Measurements from ENCODE around the gene NRROS. TPM values are rescaled to one million over a fixed set of nuclear protein-coding genes. Genes with fewer than 3 reads are reported as not detected.
A peak's percentile ranks its signal among the peaks of the same experiment; 100 is the strongest.

The NRROS gene
- polyA plus RNA-seq, 2 of the 4 experiments (the other 2 are of a cell fraction): not detected

- TF ChIP-seq MYC (IDR thresholded peaks at IDR 0.05; ENCODE audit: borderline replicate concordance, low read length) (no peak), RAD21 (conservative IDR thresholded peaks at IDR 0.05 in 1 of 2, IDR thresholded peaks at IDR 0.05 in 1 of 2) (no peak), RARB (CRISPR knock-in tag; IDR thresholded peaks at IDR 0.05) (no peak), CBX2 (IDR thresholded peaks at IDR 0.05; ENCODE audit: borderline replicate concordance, low read depth) (no peak), RCOR1 (IDR thresholded peaks at IDR 0.05; ENCODE audit: low read depth, low read length) (no peak), GATA3 (IDR thresholded peaks at IDR 0.05; ENCODE audit: borderline replicate concordance) (no peak), POLR2A (IDR thresholded peaks at IDR 0.05; ENCODE audit: low read length) (no peak), FOSL2 (IDR thresholded peaks at IDR 0.05) (no peak), FOSL2 (CRISPR knock-in tag; IDR thresholded peaks at IDR 0.05) (no peak), FOXS1 (CRISPR knock-in tag; IDR thresholded peaks at IDR 0.05) (no peak), POLR2AphosphoS2 (conservative IDR thresholded peaks at IDR 0.05; ENCODE audit: low read length) (no peak), ESRRA (IDR thresholded peaks at IDR 0.05; ENCODE audit: borderline replicate concordance, low read length) (no peak), EP300 (IDR thresholded peaks at IDR 0.05) (no peak), ZSCAN20 (CRISPR knock-in tag; IDR thresholded peaks at IDR 0.05) (no peak), NPAS2 (CRISPR knock-in tag; IDR thresholded peaks at IDR 0.05; ENCODE audit: borderline replicate concordance) (no peak)
- CTCF ChIA-PET: interaction anchor here (1.3 kb wide), 1 partner anchor 16 kb away, joined by 4 read pairs; no protein-coding TSS in a partner anchor
- POLR2A ChIA-PET: no interaction called here
- Histone ChIP-seq H3K9me3 (no peaks in the 10 kb centered on the region), H3K4me2 (no peak overlapping the region), H3K4me1 (peaks cover 8% of the 10 kb centered on the region; the same call in 2 of the 3 replicates), H3K4me3 (no peak overlapping the region), H3K27ac (no peak overlapping the region)
- FAIRE-seq: no peak
- WGBS (ENCODE audit: missing lambda C conversion rate): 67% methylated on average over 6 of the region's 6 CpGs
- no peak for DNase-seq (ENCODE audit: low read depth in 1 of 2, low spot score in 1 of 2)
- ATAC-seq: no peak
Measured at GRCh38 chr3:196625331-196625730, 14.2 kb upstream of the NRROS start.

GRCh38 chr3:196627918-196628231 is 11.6 kb upstream of the NRROS start:
- Histone ChIP-seq H3K4me1 (peaks cover 9% of the 10 kb centered on the region; the same call in 2 of the 3 replicates), H3K4me2 (peak overlapping the region; percentile 31; the same call in 1 of the 3 replicates), H3K4me3 (no peak overlapping the region), H3K9me3 (no peaks in the 10 kb centered on the region), H3K27ac (no peak overlapping the region)
- POLR2A ChIA-PET: no interaction called here
- ATAC-seq (no peak), DNase-seq (ENCODE audit: low read depth in 1 of 2, low spot score in 1 of 2) (no peak), FAIRE-seq (no peak)
- 94% methylated on average over 8 of the region's 8 CpGs for WGBS (ENCODE audit: missing lambda C conversion rate)
- CTCF ChIA-PET: no interaction called here
- no peak for TF ChIP-seq BCL3 (IDR thresholded peaks at IDR 0.05)
- 0 out of 2 replicates have a peak, but pooled peaks have one; percentile 6 for TF ChIP-seq POLR2A (IDR thresholded peaks at IDR 0.05; ENCODE audit: low read length)

GRCh38 chr3:196629228-196629627 is 10.3 kb upstream of the NRROS start:
- ATAC-seq: no peak
- Histone ChIP-seq H3K4me2 (no peak overlapping the region), H3K9me3 (no peaks in the 10 kb centered on the region), H3K4me3 (no peak overlapping the region), H3K4me1 (peaks cover 12% of the 10 kb centered on the region; the same call in 2 of the 3 replicates), H3K27ac (no peak overlapping the region)
- ChIA-PET CTCF (no interaction called here), POLR2A (no interaction called here)
- DNase-seq (ENCODE audit: low read depth in 1 of 2, low spot score in 1 of 2): no peak
- WGBS (ENCODE audit: missing lambda C conversion rate): 96% methylated on average over 2 of the region's 2 CpGs
- no peak for FAIRE-seq
- TF ChIP-seq, protein P1, sequence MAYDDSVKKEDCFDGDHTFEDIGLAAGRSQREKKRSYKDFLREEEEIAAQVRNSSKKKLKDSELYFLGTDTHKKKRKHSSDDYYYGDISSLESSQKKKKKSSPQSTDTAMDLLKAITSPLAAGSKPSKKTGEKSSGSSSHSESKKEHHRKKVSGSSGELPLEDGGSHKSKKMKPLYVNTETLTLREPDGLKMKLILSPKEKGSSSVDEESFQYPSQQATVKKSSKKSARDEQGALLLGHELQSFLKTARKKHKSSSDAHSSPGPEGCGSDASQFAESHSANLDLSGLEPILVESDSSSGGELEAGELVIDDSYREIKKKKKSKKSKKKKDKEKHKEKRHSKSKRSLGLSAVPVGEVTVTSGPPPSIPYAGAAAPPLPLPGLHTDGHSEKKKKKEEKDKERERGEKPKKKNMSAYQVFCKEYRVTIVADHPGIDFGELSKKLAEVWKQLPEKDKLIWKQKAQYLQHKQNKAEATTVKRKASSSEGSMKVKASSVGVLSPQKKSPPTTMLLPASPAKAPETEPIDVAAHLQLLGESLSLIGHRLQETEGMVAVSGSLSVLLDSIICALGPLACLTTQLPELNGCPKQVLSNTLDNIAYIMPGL (CRISPR knock-in tag; IDR thresholded peaks at IDR 0.05; ENCODE audit: borderline replicate concordance): no peak
- TF ChIP-seq HOXB13 (CRISPR knock-in tag; IDR thresholded peaks at IDR 0.05; ENCODE audit: low read depth) (no peak), RCOR1 (IDR thresholded peaks at IDR 0.05; ENCODE audit: low read depth, low read length) (no peak), POLR2AphosphoS2 (conservative IDR thresholded peaks at IDR 0.05; ENCODE audit: low read length) (no peak), TP53 (CRISPR knock-in tag; IDR thresholded peaks at IDR 0.05) (no peak), FOSL2 (IDR thresholded peaks at IDR 0.05) (no peak), FOSL2 (CRISPR knock-in tag; IDR thresholded peaks at IDR 0.05) (no peak), RNF2 (IDR thresholded peaks at IDR 0.05; ENCODE audit: borderline replicate concordance, low read depth) (no peak), ZC3H11A (IDR thresholded peaks at IDR 0.05) (no peak), PBX3 (IDR thresholded peaks at IDR 0.05) (no peak), CBX2 (IDR thresholded peaks at IDR 0.05; ENCODE audit: borderline replicate concordance, low read depth) (no peak), JUN (IDR thresholded peaks at IDR 0.05) (no peak), MAZ (IDR thresholded peaks at IDR 0.05; ENCODE audit: borderline replicate concordance, low read depth, low read length) (no peak), REST (IDR thresholded peaks at IDR 0.05) (no peak)
- TF ChIP-seq, protein P2, sequence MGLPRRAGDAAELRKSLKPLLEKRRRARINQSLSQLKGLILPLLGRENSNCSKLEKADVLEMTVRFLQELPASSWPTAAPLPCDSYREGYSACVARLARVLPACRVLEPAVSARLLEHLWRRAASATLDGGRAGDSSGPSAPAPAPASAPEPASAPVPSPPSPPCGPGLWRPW (IDR thresholded peaks at IDR 0.05): no peak

All from A549 (cell line).